Coronary artery (tissue), 2 donors: ENCODE measurements around the gene ELMOD1.

ENCODE experiments used
- DNase-seq: peaks from one replicate; pipeline ENCODE4 v3.0.0-alpha.2; 2017; ENCODE audit warnings: low spot score
- H3K27ac ChIP-seq, 2 donors: fragments of 200-600 bp; sonication (generic); one replicate each; pipeline ENCODE4 v1.5.1; 2016 to 2019
- H3K4me3 ChIP-seq: fragments of 200-600 bp; sonication (generic); 2 replicates; pipeline ENCODE4 v1.5.1; 2016; ENCODE audit warnings: mild to moderate bottlenecking, moderate library complexity
- CTCF ChIP-seq: fragments of 200-600 bp; sonication (generic); IDR thresholded peaks from one replicate; pipeline ENCODE4 v1.5.1; 2019; ENCODE audit warnings: antibody characterized with exemption

The ELMOD1 gene

GRCh38 chr11:107705027-107705426 is 114.1 kb downstream of the ELMOD1 start:
- H3K4me3 ChIP-seq, result no peak overlapping the region
- no peak for TF ChIP-seq CTCF
- no peak for DNase-seq
- no peak overlapping the region for H3K27ac ChIP-seq

DNA sequence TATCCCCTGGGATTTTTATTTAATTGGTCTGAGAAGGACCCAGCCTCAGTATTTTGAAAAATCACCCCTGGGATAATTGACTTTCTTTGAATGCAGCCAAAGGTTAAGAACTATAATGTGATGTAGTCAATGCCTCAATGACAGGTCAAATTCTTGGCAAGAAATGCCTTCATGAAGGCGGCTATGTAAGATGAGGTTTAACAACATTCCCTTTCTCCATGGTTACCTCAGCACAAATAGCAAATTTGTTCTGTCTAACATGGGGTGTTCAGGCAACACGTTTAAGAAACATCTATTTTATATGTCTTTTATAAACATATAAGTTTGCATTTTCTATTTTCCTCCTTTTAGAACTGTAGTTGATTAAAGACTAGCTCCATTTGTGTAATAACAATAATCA is 115.6 kb downstream of the ELMOD1 start:
- Histone ChIP-seq H3K27ac (no peak overlapping the region), H3K4me3 (no peak overlapping the region)
- no peak for TF ChIP-seq CTCF
- no peak for DNase-seq

DNA sequence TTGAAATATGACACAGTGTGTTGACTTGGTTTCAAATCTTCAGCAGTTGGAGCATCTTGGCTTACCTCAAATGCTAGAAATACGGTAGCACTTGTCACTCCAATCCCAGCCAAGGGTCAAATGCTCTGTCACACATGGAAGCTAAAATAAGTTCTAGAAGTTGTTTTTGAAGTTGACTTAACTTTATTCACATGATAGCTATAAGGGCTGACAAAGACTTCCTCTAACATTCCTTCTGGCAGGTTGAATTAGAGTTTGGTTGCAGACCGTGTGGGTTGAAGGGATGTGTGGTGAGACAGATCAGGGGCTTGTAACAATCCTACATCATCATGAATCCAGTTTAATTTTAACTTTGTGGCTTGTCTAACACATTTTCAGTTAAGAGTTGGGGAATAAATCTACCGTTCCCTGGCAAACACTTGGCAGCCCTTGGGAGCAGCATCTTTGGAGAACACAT is 116.3 kb downstream of the ELMOD1 start:
- no peak for TF ChIP-seq CTCF
- DNase-seq, result no peak
- no peak overlapping the region for H3K27ac ChIP-seq
- H3K4me3 ChIP-seq, result no peak overlapping the region

- Histone ChIP-seq H3K4me3 (no peak overlapping the region), H3K27ac (no peak overlapping the region)
- DNase-seq, result no peak
- TF ChIP-seq CTCF, result no peak
Measured at GRCh38 chr11:107707807-107708206, 116.9 kb downstream of the ELMOD1 start.

DNA sequence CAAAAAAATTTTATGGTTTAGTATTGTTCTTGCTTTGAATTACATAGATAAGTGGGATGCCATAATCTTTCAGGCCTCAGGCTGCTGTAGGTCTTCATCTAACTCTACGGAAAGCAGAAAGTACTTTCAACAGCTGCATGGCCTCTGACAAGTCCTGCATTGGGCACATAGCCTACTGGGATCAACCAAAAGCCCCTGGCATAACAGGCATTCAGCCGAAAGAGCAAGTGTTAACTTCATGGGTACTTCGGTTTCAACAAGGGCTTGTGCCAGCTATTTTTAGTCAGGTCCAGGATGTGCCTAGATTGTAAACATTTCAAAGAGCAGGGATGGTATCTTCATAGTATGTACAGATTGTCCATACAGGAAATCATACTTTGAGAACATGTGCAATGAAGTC is 117.8 kb downstream of the ELMOD1 start:
- DNase-seq, result no peak
- Histone ChIP-seq H3K27ac (no peak overlapping the region), H3K4me3 (no peak overlapping the region)
- TF ChIP-seq CTCF, result no peak

- TF ChIP-seq CTCF, result no peak
Measured at GRCh38 chr11:107710301-107710700, 119.4 kb downstream of the ELMOD1 start.

GRCh38 chr11:107711861-107712755 is 121.2 kb downstream of the ELMOD1 start, which contains the start of gene SLN:
Gene SLN, minus strand, starts transcription at chr11:107712056.
- TF ChIP-seq CTCF, result no peak
- no peak within 1 kb of the TSS for H3K27ac ChIP-seq
- no peak for DNase-seq
- H3K4me3 ChIP-seq, result no peak within 1 kb of the TSS

More at GRCh38 chr11:107710301-107710700, 119.4 kb downstream of the ELMOD1 start:
- H3K4me3 ChIP-seq, result no peak overlapping the region
- DNase-seq, result no peak
- H3K27ac ChIP-seq, result no peak overlapping the region
